SK-N-SH (cell line): ENCODE results near the gene ADGRD2.

Experiments
- RXRA ChIP-seq: IDR thresholded peaks from 2 replicates; pipeline ENCODE4 v1.4.0; 2012; ENCODE audit warnings: low read depth, mild to moderate bottlenecking, borderline replicate concordance
- USF2 ChIP-seq: fragments of 150-350 bp; IDR thresholded peaks from 2 replicates; pipeline ENCODE4 v1.6.1; 2017; ENCODE audit warnings: antibody characterized with exemption, low read length, low read depth, borderline replicate concordance
- TF ChIP-seq, protein P1 (sequence below): IDR thresholded peaks from 2 replicates; pipeline ENCODE4 v1.4.0; 2012; ENCODE audit warnings: low read depth, borderline replicate concordance

- TF ChIP-seq RXRA (no peak), USF2 (no peak)
- TF ChIP-seq, protein P1, sequence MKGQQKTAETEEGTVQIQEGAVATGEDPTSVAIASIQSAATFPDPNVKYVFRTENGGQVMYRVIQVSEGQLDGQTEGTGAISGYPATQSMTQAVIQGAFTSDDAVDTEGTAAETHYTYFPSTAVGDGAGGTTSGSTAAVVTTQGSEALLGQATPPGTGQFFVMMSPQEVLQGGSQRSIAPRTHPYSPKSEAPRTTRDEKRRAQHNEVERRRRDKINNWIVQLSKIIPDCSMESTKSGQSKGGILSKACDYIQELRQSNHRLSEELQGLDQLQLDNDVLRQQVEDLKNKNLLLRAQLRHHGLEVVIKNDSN: no peak
Observed at GRCh38 chr9:124452841-124453585, 2.8 kb downstream of the ADGRD2 start.
